HG03066 (cell line): ENCODE data around the gene DOP1A.
"Not testable (repeated sequence)": the region's sequence is repeated elsewhere in the genome, so short reads cannot be mapped to it uniquely, and the experiment has no call there.

Experiments
- ATAC-seq: cut with Tn5 transposase; IDR thresholded peaks from one replicate; pipeline ENCODE4 v1.9.1; 2021; ENCODE audit warnings: low read depth; ENCODE audit not compliant: unreplicated experiment

Gene DOP1A

DNA sequence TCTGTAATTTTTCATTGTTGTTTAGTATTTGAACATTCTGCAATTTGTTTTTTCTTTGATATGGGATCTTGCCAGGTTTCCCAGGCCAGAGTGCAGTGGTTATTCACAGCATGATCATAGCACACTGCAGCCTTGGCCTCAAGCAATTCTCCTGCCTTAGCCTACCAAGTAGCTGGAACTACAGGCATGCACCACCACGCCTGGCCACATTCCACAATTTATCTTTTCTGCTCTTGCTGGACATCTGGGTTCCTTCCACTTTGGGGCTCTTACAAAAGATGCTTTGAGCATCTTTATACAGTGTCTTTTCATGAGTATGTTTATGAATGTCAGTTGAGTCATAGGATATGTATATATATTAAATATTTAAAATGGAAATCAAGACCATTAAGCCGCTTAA, 83.6 kb downstream of the DOP1A start:
- no peak for ATAC-seq

GRCh38 chr6:83152913-83153312, 85.4 kb downstream of the DOP1A start:
- no peak for ATAC-seq

GRCh38 chr6:83153883-83154521, 86.5 kb downstream of the DOP1A start:
- no peak for ATAC-seq

DNA sequence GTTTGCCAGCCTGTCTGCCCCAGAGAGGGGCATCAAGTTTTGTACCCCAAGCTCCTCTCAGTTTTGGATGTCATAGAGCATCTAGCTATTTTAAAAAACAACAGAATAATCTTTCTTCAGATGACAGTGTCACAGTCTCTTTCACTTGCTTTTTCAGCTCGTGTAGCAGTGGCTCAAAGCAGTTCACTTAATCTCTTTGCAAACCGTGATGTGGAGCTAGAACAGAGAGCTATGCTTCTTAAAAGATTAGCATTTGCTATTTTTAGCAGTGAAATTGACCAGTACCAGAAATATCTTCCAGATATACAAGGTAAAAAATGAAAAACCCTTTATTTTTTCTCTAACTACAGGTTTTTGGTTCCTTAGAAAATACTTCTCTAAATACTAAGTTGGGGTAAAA, 88.3 kb downstream of the DOP1A start:
- ATAC-seq, result no peak

- no peak for ATAC-seq
Measured at GRCh38 chr6:83160167-83160566, 92.7 kb downstream of the DOP1A start.

DNA sequence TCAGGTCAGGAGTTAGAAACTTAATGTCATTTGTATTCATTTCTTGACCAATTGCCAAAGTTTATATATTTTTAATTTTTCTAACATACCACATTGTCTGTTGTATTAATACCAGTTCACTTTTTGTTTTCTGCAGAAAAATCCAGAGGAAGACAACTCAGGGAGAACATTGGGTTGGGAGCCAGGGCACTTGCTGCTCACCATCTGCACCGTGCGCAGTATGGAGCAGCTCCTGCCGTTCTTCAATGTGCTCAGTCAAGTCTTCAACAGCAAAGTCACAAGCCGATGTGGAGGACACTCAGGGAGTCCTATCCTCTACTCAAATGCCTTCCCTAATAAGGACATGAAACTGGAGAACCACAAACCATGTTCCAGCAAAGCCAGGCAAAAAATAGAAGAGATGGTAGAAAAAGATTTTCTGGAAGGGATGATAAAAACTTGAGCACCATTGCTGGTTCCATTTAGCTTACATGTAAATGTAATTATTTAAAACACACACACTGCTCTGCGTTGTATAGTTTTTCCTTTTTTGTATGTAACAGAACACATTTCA, 100.3 kb downstream of the DOP1A start:
- ATAC-seq, result no peak

GRCh38 chr6:83168556-83168955, 101.1 kb downstream of the DOP1A start:
- no peak for ATAC-seq

DNA sequence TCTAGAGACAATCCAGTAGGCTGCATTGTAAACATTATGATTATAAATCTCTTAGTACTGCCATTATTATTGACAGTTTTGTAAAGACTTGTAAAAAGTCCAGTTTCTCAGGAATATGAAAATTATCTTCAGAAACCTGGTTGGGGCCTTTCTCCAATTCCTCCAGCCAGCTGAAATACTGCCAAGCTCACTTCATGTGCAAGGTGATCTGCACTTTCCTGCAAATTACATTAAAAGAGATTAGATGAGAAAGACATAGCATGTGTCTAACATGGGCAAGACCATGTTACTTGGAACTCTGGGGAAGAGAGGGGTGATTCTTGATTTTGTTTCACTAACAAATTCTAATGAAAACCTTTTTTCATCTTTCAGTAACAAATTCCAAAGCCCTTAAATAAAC, 101.6 kb downstream of the DOP1A start:
- no peak for ATAC-seq

DNA sequence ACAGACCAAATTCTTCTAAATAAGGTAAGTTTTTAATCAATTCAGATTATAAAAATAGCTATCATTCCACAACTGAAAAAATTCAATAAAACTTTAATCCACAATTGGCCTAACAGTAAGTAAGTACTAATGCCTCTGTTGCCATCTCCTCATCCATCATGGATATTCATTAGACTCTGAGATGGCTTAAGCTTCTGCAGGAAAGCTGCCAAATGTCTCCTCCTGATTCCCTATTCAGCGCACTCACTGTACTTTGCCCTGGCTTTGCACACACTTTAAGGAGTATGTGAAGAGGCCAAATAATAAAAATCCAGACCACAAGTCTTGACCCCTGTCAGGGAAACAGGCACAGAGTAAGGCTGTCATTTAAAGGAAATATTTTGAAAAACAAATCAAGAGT, 102.0 kb downstream of the DOP1A start:
- no peak for ATAC-seq

DNA sequence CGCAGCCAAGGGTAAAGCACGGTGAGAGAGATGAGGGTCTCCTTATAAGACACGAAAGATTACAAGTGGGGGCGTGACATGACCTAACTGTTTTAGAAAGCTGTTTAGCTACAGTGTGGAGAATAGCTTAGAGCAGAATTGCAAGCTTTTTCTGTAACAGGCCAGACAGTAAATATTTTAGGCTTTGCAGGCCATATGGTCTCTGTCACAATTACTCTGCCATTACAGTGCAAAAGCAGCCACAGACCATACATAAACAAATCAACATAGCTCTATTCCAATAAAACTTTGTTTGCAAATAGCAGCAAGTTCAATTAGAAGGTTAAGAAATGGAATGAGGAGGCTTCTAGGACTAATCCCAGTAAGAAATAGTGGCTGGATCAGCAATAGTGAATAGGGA, 108.8 kb downstream of the DOP1A start:
- no peak for ATAC-seq

GRCh38 chr6:83180426-83180950, 113.0 kb downstream of the DOP1A start:
- ATAC-seq, result no peak

DNA sequence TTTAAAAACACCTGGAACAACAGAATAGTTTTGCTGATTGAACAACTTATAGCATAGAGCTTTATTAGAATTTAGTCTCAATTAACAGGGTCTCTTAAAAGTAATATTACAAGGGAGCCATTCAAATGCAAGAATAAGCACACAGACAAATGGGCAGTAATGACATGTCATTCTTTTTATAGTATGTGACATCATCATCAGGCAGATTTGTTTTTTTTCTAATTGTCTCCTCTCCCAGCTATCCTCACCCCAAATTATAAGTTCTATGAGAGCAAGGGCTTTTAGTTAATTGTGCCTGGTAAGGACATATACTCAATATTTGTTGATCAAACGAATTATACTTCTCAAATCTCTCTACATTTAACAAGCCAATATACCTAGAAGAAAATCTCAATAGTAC, 114.6 kb downstream of the DOP1A start:
- no peak for ATAC-seq

DNA sequence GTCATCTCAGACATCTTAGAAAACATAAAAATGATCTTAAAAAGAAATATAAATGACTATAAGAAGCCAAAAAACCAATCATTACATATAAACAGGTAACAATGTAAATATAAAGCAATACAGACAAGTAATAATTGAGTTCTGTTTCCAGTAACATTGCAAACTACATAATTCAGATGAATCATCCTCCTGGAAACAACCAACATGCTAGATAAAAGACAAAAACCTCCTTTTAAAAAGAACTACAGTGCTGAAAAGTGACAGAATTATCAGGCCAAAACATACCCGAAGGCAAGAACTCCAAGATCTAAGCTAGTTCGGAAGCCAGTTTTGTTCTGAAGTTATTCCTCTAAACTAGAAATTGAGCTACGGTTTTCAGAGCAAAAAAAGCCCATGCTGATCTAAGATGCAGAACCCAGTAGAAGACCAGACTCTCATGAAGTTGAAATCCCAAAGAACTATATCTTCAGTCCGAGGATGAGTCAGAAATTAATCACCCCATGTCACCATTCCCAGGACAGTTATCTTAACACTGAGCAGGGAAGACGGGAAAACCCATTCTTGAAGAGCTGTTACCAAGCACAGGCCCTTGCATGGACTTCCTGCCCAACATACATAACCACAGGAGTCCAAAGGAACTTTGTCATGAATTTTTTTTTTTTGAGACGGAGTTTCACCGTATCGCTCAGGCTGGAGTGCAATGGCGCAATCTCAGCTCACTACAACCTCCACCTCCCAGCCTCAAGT, 115.8 kb downstream of the DOP1A start:
- no peak for ATAC-seq

- no peak for ATAC-seq
Measured at GRCh38 chr6:83185096-83185495, 117.6 kb downstream of the DOP1A start.

DNA sequence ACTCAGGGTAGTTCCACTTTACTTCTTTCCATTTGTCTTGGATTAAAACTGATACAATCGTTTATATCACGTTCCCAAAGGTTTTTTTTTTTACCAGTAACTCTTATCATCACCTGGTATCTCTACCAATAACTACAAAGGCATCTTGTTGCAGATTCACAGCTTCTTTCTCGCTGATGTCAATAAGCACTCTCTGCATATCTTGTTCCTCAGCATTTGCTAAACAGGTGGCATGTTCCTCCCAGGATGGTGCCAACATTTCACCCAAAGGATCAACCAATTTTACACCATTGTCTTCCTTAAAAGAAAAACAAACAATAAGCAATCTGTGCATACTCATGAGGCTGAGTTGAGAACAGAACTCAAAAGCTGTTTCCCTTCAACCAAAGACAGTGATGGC, 121.0 kb downstream of the DOP1A start:
- ATAC-seq, result no peak

DNA sequence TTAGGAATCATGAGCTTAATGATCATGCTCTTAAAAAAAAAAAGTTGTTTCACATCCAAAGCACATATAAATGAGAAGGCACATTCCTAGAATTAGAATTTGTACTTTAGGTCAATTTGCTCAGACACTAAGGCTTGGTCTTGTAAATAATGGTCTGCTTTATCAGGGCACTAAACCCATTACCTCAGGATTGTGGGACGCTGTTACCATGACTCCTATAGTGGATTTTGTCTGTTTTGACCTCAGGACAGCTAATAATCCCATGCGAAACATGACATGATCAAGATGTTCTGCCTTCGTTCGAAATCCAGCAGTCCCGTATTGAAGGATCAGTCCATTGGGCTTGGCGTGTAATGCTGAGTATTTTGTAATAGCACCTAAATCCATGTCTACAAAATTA, 123.2 kb downstream of the DOP1A start:
- no peak for ATAC-seq

- not testable (repeated sequence) for ATAC-seq
Measured at GRCh38 chr6:83191974-83192373, 124.5 kb downstream of the DOP1A start.

DNA sequence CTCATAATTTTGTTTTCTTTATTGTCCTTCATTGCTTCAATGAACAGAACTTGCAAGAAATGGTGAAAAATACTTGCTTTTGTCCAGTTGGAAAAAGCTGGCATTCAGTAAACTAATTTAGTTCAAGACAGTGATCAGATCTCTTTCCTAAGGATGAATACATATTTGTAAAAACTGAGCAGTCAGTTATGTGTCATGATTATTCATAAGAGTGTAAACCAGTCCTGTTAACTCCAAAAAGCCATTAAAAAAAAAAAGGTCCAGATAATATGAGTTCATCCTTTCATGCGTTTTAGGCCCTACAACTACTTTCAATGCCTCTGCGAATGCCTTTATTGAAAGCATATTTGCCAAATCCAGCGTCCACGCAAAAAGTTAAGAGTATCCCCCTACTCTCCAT, 125.0 kb downstream of the DOP1A start:
- ATAC-seq, result no peak

GRCh38 chr6:83192871-83193746, 125.6 kb downstream of the DOP1A start, which contains the start of the genes PGM3 and RWDD2A:
Gene PGM3 (minus strand): TSS chr6:83193265. CDS start chr6:83191012, 2,253 bp downstream.
Gene RWDD2A (plus strand): TSS chr6:83193357. CDS start chr6:83194452, 1,095 bp downstream.
- peak; percentile 97 for ATAC-seq

DNA sequence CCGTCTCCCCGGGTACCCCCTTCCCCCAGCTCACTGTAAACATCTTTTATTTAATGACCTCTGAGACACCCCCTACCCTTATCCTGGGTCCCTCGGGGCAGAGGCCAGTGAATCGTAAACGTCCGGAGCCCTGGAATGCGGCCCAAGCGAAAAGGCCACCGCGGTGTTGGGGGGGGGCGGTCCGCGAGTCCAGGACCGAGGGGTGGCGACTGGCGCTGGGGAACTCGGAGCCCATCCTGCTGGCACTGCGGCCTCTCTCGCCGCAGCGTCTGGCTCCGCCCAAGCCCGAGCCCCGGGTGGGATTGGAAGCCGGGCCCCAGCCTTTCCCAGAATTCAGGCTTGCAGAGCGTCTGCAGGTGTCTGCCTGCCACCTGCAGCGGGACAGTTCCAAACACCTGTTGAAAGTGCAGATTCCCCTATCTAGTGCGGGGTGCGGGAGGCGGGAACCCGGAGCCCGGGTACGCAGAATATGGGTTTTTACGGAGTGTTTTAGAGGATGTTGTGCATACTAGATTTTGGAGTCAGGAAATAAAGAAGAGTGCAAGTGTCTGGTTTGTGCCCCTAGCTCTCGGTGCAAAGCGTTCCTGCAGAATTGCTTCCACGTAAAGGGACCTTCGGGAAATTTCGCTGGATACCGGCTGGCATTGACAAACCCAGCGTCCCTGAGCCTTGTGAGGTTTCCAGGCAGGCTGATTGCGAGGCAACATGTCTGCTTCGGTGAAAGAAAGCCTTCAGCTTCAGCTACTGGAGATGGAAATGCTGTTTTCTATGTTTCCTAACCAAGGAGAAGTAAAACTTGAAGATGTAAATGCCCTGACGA, 126.5 kb downstream of the DOP1A start:
- peak; percentile 24 for ATAC-seq
